ENCODE results near the gene AGO3. TPM values are rescaled to one million over a fixed set of nuclear protein-coding genes. Genes with fewer than 3 reads are reported as not detected.

AGO3 gene
- total RNA-seq, 1 donor from 2014 or later = 17.3 TPM

GRCh38 chr1:36118447-36119204, 187.7 kb downstream of the AGO3 start:
- ATAC-seq (no peak), DNase-seq (ENCODE audit: low spot score) (no peak)

- no peak for ATAC-seq
Observed at GRCh38 chr1:36119456-36119855, 188.6 kb downstream of the AGO3 start.

More at GRCh38 chr1:36119456-36119855, 188.6 kb downstream of the AGO3 start:
- no peak for DNase-seq (ENCODE audit: low spot score)

Other genes starting within 250 kb of the AGO3 start
- 2.4 TPM for gene C1orf216, start 212.2 kb upstream of the AGO3 start, total RNA-seq
- 0.10 TPM for gene CLSPN, start 161.1 kb upstream of the AGO3 start, total RNA-seq
- 7.0 TPM for gene AGO4, start 123.1 kb upstream of the AGO3 start, total RNA-seq
- gene AGO1, start 47.9 kb upstream of the AGO3 start, total RNA-seq = 10.7 TPM
- not detected for gene TEKT2, start 153.0 kb downstream of the AGO3 start, total RNA-seq
- 9.0 TPM for gene ADPRS, start 157.8 kb downstream of the AGO3 start, total RNA-seq
- 0.50 TPM for gene COL8A2, start 194.1 kb downstream of the AGO3 start, total RNA-seq
- 24.8 TPM for gene TRAPPC3, start 218.4 kb downstream of the AGO3 start, total RNA-seq
- 13.3 TPM for gene MAP7D1, start 225.1 kb downstream of the AGO3 start, total RNA-seq